22Rv1 (cell line): Measurements from ENCODE around the gene RFPL1.

Source experiments
- CTCF ChIP-seq: fragments of 450-650 bp; IDR thresholded peaks from 2 replicates; pipeline ENCODE4 v1.5.1; 2017; ENCODE audit warnings: mild to moderate bottlenecking
- ZFX ChIP-seq: fragments of 450-650 bp; IDR thresholded peaks from 2 replicates; pipeline ENCODE4 v1.6.1; 2017; ENCODE audit warnings: antibody characterized with exemption, borderline replicate concordance

DNA sequence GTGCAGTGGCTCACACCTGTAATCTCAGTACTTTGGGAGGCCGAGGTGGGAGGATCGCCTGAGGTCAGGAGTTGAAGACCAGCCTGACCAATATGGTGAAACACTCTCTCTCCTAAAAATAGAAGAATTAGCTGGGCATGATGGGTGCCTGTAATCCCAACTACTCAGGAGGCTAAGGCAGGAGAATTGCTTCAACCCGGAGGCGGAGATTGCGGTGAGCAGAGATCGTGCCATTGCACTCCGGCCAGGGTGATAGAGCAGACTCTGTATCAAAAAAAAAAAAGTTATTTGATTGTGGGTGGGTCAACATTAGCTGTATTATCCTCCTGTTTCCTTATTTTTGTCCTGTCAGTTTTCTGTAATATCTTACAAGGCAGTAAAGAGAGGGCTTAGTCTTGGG lies 11.9 kb upstream of the RFPL1 start:
- no peak for TF ChIP-seq CTCF
- no peak for TF ChIP-seq ZFX
